Activated CD4-positive, alpha-beta T cell treated with anti-CD3 and anti-CD28 coated beads, Interleukin-2, amount 10 ng/mL, durations not matched to agents 7 days and 5 days (primary cell): ENCODE results near the gene STAT5B. TPM values are rescaled to one million over a fixed set of nuclear protein-coding genes. Genes with fewer than 3 reads are reported as not detected.

Source experiments
- CTCF ChIA-PET: fragments of 350-600 bp; sonication (Branson Sonifier 250); formaldehyde crosslinking; loops from one replicate; lab custom pipeline; 2021; ENCODE audit warnings: antibody characterized with exemption; lab: Charles Lee
- POLR2A ChIA-PET: fragments of 350-600 bp; sonication (Branson Sonifier 250); formaldehyde crosslinking; loops from one replicate; lab custom pipeline; 2021; ENCODE audit warnings: antibody characterized with exemption; lab: Charles Lee
- DNase-seq: peaks from one replicate; pipeline ENCODE4 v3.0.0-alpha.2; 2020
- H3K27ac Mint-ChIP-seq: one replicate; pipeline ENCODE4 v1.8.0; 2021; ENCODE audit warnings: mild to moderate bottlenecking, moderate library complexity, mixed read lengths
- H3K27me3 Mint-ChIP-seq: one replicate; pipeline ENCODE4 v1.8.0; 2021; ENCODE audit warnings: mixed read lengths
- H3K36me3 Mint-ChIP-seq: one replicate; pipeline ENCODE4 v1.8.0; 2021; ENCODE audit warnings: low read depth, mixed read lengths
- H3K4me1 Mint-ChIP-seq: one replicate; pipeline ENCODE4 v1.8.0; 2021; ENCODE audit warnings: mixed read lengths
- H3K4me3 Mint-ChIP-seq: one replicate; pipeline ENCODE4 v1.8.0; 2021; ENCODE audit warnings: mild to moderate bottlenecking, moderate library complexity, mixed read lengths
- H3K9me3 Mint-ChIP-seq: one replicate; pipeline ENCODE4 v1.8.0; 2021; ENCODE audit warnings: mixed read lengths
- total RNA-seq, 2 experiments: library from RNA; stranded (reverse); gene quantifications; one replicate each; pipeline ENCODE4 v1.2.3, GENCODE V29; 2021

STAT5B gene
- total RNA-seq, 2 experiments from 2014 or later: 150 to 164 TPM

DNA sequence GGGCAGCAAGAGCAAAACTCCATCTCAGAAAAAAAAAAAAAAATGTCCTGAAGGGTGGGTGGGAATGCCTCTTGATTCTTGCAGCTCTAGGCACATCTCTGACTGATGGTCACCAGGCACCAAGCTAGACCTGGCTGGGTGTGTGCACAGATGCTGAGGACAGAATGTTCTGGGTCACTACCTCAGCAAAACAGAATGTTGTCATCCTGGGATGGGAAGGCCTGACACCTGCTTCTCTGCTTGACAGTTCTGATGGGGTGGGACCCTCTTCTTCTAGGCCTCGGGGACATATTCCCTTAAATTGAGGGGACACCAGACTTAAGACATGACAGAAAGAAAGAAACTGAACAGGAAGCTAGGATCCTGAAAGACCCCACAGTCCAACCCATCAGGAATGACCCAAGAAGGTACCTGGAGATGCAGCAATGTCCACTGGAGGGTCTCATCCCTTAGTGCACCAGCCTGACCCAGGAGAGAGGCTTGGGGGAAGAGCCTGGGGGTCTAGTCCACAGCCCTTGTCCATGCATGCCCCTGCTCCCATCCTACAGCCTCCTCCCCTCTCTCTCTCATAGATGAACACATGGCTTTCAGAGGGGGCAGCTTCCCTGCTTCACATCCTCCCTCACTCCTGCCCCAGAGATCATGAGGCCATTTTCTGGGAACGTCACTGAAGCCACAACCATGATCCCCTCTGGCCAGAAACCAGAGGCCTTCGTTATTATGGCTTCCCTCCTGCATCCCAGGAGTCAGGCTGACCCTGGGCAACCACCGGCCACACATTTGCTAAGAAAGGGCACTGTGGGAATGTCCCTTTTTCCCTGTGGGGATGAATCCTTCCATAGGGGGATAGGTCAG, 3.8 kb upstream of the STAT5B start:
- Mint-ChIP-seq H3K4me1 (peaks cover 19% of the 10 kb centered on the region), H3K27me3 (no peaks in the 10 kb centered on the region), H3K27ac (no peak overlapping the region), H3K4me3 (no peak overlapping the region), H3K9me3 (no peaks in the 10 kb centered on the region), H3K36me3 (peaks cover 4% of the 10 kb centered on the region)
- POLR2A ChIA-PET: no interaction called here
- no peak for DNase-seq
- CTCF ChIA-PET: interaction anchor here (0.7 to 1.0 kb wide), 2 partner anchors 123 to 133 kb away, joined by 3 read pairs; no protein-coding TSS in a partner anchor

DNA sequence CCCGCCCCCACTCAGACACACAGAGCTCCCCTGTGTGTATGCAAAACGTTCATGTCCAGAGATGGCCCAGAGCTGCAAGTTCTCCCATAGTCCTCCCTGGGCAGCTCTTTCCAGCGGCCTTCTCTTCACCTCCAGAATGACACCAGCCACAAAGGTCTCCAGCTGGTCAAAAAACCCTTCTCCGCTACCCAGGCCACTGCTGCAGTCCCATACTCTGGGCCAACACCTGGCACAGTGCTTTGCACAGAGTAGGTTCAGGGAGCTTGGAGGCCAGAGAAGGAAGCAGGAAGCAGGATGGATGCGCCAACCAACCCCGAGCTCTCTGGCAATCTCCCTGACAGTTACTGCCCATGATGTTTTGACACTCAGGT, 1.1 kb upstream of the STAT5B start:
- ChIA-PET CTCF (interaction anchor here (0.6 to 1.4 kb wide), 6 partner anchors 10 to 163 kb away, joined by 3 to 4 read pairs (median 3); no protein-coding TSS in a partner anchor), POLR2A (interaction anchor here (0.6 kb wide), 1 partner anchor 111 kb away, joined by 4 read pairs; the partner anchor contains the start of gene STAT3)
- no peak for DNase-seq
- Mint-ChIP-seq H3K9me3 (no peaks in the 10 kb centered on the region), H3K4me3 (peak overlapping the region; percentile 72), H3K4me1 (peaks cover 33% of the 10 kb centered on the region), H3K27me3 (no peaks in the 10 kb centered on the region), H3K27ac (peak overlapping the region; percentile 85), H3K36me3 (peaks cover 13% of the 10 kb centered on the region)

DNA sequence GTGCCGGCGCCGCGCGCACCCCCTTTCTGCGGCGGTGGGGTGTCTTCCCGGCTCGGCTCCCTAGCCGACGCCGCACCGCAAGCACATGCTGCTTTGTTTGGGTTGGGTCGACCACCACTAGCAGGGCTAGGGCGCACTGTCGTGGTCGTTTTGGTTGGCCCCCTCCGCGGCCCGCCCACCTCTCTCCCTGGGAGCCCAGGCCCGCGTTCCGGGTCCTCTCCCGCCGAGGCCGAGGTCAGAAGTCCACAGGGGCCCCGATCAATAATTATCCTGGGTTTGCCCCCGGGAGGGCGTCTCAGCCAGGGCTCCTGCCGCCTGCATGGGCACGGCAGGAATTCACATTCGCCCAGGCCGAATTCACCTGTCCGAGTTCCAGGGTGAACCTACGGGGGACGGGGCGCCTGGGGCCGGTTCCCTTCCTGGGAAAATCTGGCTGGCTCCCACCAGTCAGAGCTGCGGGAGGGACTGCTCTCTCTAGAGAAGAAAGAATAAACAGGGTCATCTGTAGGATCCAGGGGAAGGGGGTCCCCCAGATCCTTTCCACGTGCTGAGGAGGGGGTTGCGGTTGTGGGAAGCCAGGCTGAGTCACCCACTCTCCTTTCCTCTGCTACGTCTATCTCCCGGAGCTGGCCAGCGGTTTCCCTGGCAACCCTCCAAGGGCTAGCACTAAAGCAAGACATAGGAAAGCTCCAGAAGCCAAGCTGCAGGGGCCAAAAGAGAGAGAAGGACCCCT, 584 bp upstream of the STAT5B start:
- Mint-ChIP-seq H3K4me1 (peaks cover 38% of the 10 kb centered on the region), H3K27ac (peak overlapping the region; percentile 85), H3K9me3 (no peaks in the 10 kb centered on the region), H3K27me3 (no peaks in the 10 kb centered on the region), H3K4me3 (peak overlapping the region; percentile 72), H3K36me3 (peaks cover 17% of the 10 kb centered on the region)
- POLR2A ChIA-PET: interaction anchor here (0.6 kb wide), 1 partner anchor 111 kb away, joined by 4 read pairs; the partner anchor contains the start of gene STAT3
- no peak for DNase-seq
- CTCF ChIA-PET: interaction anchor here (0.6 to 1.4 kb wide), 5 partner anchors 10 to 163 kb away, joined by 3 to 4 read pairs (median 3); no protein-coding TSS in a partner anchor

DNA sequence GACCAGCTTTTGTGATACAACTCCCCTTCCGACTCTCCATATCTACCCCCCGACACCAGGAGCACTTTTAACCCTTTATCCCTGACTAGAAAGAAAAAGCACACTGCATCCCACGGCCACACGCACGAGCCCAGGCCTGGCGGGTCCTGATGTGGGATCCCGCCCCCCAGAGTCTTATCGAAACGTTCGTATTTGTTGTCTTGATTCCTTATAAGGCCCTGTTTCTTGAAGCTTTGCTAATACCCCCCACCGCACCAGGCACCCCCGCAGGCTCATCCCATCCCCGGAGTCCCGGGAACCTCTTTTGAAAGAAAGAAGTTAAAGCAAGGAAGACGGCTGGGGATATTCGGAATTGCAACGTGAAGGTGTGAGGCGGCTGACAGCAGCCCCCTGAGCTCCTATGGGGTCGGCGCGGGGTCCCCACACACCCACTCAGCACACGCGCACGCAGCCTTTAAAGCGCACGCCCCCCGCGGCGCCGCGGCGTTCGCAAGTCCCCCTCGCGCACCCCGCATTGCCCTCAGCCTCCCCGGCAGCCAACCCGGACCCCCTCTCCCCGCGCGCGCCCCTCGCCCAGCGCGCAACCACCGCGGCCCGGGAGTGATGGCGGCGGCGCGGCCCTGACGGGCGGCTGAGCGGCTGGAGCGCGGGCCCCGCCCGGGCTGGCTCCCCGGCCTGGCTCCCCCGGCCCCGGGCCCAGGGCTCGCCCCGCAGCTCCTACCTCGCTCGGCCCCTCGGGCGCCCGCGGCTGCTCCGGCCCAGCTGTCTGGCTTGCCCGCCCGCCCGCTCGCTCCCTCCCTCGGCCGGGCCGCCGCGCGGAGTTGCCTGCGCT, 448 bp downstream of the STAT5B start:
- Mint-ChIP-seq H3K9me3 (no peaks in the 10 kb centered on the region), H3K4me3 (peak overlapping the region; percentile 95), H3K4me1 (peaks cover 49% of the 10 kb centered on the region), H3K27ac (peak overlapping the region; percentile 89), H3K36me3 (peaks cover 19% of the 10 kb centered on the region), H3K27me3 (no peaks in the 10 kb centered on the region)
- POLR2A ChIA-PET: interaction anchor here (0.7 kb wide), 1 partner anchor 13 kb away, joined by 3 read pairs; no protein-coding TSS in a partner anchor
- CTCF ChIA-PET: interaction anchor here (0.7 to 1.8 kb wide), 4 partner anchors 8 to 130 kb away, joined by 3 to 4 read pairs (median 4); no protein-coding TSS in a partner anchor
- DNase-seq: peak; percentile 32

DNA sequence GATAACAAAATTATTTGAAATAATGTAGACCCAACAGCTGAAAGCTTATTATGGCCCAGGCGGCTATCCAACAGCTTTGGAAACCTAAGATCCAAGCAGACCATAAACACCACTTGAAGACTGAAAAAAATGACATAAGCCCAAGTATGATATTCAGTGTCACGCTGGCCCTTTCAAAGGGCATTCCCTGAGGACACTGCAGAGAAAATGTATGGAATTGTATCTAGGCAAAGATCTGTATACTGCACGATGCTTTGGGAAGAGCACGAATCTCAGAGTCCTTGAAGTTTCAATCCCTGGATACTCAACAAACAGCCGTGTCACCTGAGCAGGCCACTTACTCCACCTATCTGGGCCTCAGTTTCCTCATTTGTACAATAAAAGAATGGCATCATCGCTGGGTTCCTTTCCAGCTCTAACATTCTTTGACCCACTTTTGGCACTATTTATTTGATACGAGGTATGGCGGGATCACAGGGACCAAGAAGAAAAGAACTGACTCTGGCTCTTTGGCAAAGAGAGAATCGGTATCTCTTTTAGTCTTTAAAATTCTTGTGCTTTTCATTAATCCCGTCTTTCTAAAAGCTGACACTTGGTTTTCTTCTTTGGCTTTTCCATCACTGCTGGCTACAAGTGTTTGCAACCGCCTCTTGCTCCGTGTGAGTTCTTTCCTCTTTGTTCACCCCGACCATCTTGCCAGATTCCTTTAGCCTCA, 1.2 kb downstream of the STAT5B start:
- ChIA-PET POLR2A (interaction anchor here (0.7 to 1.0 kb wide), 2 partner anchors 14 to 27 kb away, joined by 3 to 5 read pairs; no protein-coding TSS in a partner anchor), CTCF (interaction anchor here (0.6 to 1.8 kb wide), 5 partner anchors 9 to 535 kb away, joined by 3 to 4 read pairs (median 4); no protein-coding TSS in a partner anchor)
- peaks cover 55% of the 10 kb centered on the region for H3K4me1 Mint-ChIP-seq
- no peaks in the 10 kb centered on the region for H3K27me3 Mint-ChIP-seq
- no peaks in the 10 kb centered on the region for H3K9me3 Mint-ChIP-seq
- H3K36me3 Mint-ChIP-seq: peaks cover 22% of the 10 kb centered on the region
- peak overlapping the region; percentile 89 for H3K27ac Mint-ChIP-seq
- peak overlapping the region; percentile 95 for H3K4me3 Mint-ChIP-seq
- DNase-seq: no peak

DNA sequence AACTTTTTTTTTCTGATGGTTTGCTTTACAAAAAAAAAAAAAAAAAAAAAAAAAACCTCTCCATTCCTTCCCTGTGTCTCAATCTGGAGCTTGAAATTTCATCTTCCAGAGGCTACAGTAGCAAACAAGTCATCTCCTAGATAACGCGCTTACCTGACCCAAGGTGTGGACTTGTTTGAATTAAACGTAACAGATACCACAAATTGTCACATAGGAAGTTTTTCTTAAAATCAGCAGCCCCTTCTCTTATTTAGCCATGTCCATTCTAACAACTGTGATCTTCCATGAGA, 2.0 kb downstream of the STAT5B start:
- peak overlapping the region; percentile 89 for H3K27ac Mint-ChIP-seq
- H3K27me3 Mint-ChIP-seq: no peaks in the 10 kb centered on the region
- DNase-seq: no peak
- H3K36me3 Mint-ChIP-seq: peaks cover 25% of the 10 kb centered on the region
- H3K9me3 Mint-ChIP-seq: no peaks in the 10 kb centered on the region
- peak overlapping the region; percentile 95 for H3K4me3 Mint-ChIP-seq
- POLR2A ChIA-PET: interaction anchor here (1.0 kb wide), 1 partner anchor 26 kb away, joined by 5 read pairs; no protein-coding TSS in a partner anchor
- peaks cover 63% of the 10 kb centered on the region for H3K4me1 Mint-ChIP-seq
- CTCF ChIA-PET: interaction anchor here (0.6 to 1.8 kb wide), 4 partner anchors 9 to 535 kb away, joined by 3 to 4 read pairs (median 4); no protein-coding TSS in a partner anchor

DNA sequence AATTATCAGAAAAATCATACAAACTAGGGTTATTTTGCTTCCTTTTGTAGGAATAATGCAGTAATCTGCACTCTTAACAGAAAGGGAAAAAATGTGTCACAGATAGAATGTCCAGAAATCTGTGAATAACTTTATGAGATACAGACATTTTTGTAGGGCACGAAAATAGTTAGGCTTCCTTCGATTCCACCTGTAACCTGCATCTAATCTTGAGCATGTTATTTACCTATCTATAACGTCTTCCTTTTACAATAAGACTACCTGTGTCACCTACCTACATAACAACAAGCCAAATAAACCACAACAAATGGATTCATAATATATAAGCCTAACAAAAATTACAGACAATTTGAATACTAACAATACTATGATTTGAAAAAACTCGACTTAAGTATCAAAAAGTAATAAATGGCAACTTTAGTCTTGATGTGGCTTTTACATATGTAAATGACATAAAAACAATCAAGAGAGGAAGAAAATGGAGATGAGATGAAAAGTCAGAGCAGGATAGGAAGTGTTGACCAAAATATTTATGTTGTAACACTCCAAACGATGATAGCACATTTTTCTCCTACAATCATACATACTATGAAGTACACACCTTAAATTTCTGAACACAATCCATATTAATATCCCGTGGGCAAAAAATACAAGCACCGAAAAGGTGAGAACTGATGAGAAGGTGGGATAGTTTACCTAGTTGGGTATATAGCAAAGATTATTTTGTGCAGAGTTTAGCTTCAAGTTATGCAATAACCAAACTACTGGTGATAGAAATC, 2.5 kb downstream of the STAT5B start:
- Mint-ChIP-seq H3K4me3 (peak overlapping the region; percentile 95), H3K27me3 (no peaks in the 10 kb centered on the region), H3K4me1 (peaks cover 67% of the 10 kb centered on the region), H3K36me3 (peaks cover 25% of the 10 kb centered on the region), H3K27ac (peak overlapping the region; percentile 91), H3K9me3 (no peaks in the 10 kb centered on the region)
- ChIA-PET CTCF (interaction anchor here (0.6 to 1.8 kb wide), 3 partner anchors 10 to 536 kb away, joined by 3 to 4 read pairs (median 4); no protein-coding TSS in a partner anchor), POLR2A (interaction anchor here (1.0 kb wide), 1 partner anchor 25 kb away, joined by 5 read pairs; no protein-coding TSS in a partner anchor)
- no peak for DNase-seq

DNA sequence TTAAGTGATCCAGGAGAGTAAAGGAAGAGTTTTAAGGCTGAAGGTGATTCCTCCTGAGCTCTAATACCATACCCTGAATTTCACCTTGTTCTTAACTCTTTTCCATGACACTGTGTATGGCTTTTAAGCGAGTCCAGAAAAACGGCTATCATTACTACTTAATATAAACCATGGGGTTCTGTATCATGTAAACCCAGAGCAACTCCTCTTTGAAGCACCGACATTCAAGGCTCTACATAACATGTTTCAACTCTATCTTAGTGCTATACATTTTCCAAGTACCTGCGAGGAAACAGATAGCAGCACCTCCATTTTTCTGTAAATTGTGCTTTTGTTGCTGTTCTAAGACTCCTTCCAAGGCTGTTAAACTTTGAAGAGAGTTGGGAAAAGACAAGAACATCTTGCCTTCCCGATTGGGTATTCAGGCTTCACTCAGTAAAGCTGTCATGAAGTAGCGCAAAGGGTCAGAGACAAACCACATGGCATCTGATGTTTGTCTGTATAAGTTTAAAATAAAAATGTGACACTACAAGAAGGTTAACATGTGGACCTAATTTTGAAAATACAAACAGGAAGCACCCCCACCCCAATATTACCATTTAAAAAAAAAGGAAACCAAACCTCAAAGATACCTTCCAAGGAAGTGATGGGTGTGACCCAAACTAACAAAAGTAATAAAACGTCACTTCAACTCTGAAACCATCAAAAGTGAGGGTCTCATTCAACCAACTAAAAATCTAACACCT, 3.9 kb downstream of the STAT5B start:
- Mint-ChIP-seq H3K9me3 (no peaks in the 10 kb centered on the region), H3K27ac (peak overlapping the region; percentile 91), H3K4me1 (peaks cover 69% of the 10 kb centered on the region), H3K4me3 (peak overlapping the region; percentile 95), H3K36me3 (peaks cover 26% of the 10 kb centered on the region), H3K27me3 (no peaks in the 10 kb centered on the region)
- no peak for DNase-seq
- ChIA-PET POLR2A (no interaction called here), CTCF (no interaction called here)

DNA sequence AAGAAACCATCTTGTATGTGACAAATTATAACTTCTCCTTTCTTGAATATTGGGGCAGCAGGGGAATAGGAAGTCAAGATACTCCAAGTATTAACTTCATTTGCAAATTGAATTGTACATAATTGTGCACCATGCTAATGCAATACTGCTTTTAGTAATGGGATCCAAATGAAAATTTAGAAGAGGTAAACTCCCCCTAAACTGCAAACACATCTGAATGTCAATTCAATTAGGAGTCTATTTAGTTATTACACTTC, 4.5 kb downstream of the STAT5B start:
- ChIA-PET POLR2A (no interaction called here), CTCF (interaction anchor here (1.0 kb wide), 1 partner anchor 12 kb away, joined by 3 read pairs; no protein-coding TSS in a partner anchor)
- Mint-ChIP-seq H3K4me3 (peak overlapping the region; percentile 95), H3K36me3 (peaks cover 28% of the 10 kb centered on the region), H3K27ac (peak overlapping the region; percentile 91), H3K27me3 (no peaks in the 10 kb centered on the region), H3K4me1 (peaks cover 69% of the 10 kb centered on the region), H3K9me3 (no peaks in the 10 kb centered on the region)
- DNase-seq: no peak

DNA sequence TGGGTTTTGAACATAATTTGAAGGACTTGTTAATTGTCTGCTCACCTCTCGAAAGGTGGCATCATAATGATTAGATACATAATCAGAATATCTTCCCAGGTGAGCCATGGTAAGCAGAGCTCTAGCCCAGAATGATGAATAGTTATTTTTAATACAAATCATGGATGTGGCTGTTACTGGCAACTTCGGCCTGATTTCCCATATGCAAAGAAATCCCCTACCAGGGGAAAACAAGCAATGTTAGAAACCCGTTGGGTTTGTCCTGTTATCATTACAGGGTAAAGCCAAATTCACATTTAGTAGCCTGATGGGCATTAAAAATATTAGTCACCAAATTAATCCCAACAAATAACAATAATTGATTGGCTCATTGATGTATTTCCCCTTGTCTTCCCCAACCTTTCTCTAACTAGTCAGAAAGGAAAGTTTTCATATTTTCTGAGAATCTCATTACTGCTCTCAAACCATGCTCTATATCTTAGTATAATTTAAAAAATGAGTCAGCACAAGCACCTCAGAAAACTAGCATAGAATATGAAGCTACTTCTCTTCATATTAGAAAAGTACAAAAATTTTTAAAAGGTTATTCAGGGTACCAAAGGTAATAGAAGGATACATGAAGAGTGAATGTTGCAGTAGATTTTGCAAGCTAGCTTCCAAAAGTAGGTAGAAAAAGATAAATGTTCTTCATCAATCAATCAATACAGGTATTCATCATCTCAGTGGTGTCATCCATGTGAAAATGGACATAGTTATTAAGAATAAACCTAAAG, 5.0 kb downstream of the STAT5B start:
- no peak for DNase-seq
- Mint-ChIP-seq H3K36me3 (peaks cover 32% of the 10 kb centered on the region), H3K9me3 (no peaks in the 10 kb centered on the region), H3K4me3 (peak overlapping the region; percentile 95), H3K27ac (peak overlapping the region; percentile 91), H3K4me1 (peaks cover 73% of the 10 kb centered on the region), H3K27me3 (no peaks in the 10 kb centered on the region)
- CTCF ChIA-PET: interaction anchor here (1.0 to 1.1 kb wide), 2 partner anchors 13 to 64 kb away, joined by 3 read pairs; no protein-coding TSS in a partner anchor
- POLR2A ChIA-PET: no interaction called here
